ENCODE measurements around the gene MBOAT1. TPM values are rescaled to one million over a fixed set of nuclear protein-coding genes. Genes with fewer than 3 reads are reported as not detected.

Gene MBOAT1
- total RNA-seq, 1 experiment from 2014 or later: 9.9 TPM

- Mint-ChIP-seq H3K4me3 (no peak overlapping the region), H3K9me3 (no peaks in the 10 kb centered on the region), H3K4me1 (peaks cover 45 to 53% of the 10 kb centered on the region in 2 experiments), H3K36me3 (ENCODE audit: insufficient read depth in 1 of 3, low read depth in 3 of 3) (no peaks in the 10 kb centered on the region), H3K27ac (no peak overlapping the region; a peak in 1 of 7 replicates), H3K27me3 (ENCODE audit: low read depth) (peaks cover 2% of the 10 kb centered on the region; the same call in 1 of the 2 replicates)
- no peak overlapping the region for H2AFZ ChIP-seq (ENCODE audit: low read length)
- H4K91ac ChIP-seq (ENCODE audit: insufficient read length, low read depth, low read length): no peak overlapping the region
- H4K20me1 ChIP-seq (ENCODE audit: control insufficient read depth, insufficient read depth, insufficient read length): no peaks in the 10 kb centered on the region
- no peak overlapping the region for H3K9ac ChIP-seq (ENCODE audit: extremely low read depth, insufficient read length, low read length)
- no peak overlapping the region for H2BK5ac ChIP-seq (ENCODE audit: insufficient read length, low read length)
- H3K79me1 ChIP-seq (ENCODE audit: insufficient read depth, low read depth, low read length, poor library complexity, severe bottlenecking): no peaks in the 10 kb centered on the region
- H3K14ac ChIP-seq (ENCODE audit: insufficient read depth, low read length): no peak overlapping the region
- H2BK120ac ChIP-seq (ENCODE audit: low read depth, low read length, poor library complexity, severe bottlenecking): no peak overlapping the region
- H4K8ac ChIP-seq (replicated peaks; ENCODE audit: insufficient read length, low read depth, low read length): no peak overlapping the region
- peaks cover 3% of the 10 kb centered on the region; the same call in 1 of the 2 replicates for H3K79me2 ChIP-seq (ENCODE audit: insufficient read depth, low read length)
- H3K4me1 ChIP-seq (ENCODE audit: insufficient read depth, low read length): peaks cover 8% of the 10 kb centered on the region; the same call in 1 of the 2 replicates
- no peaks in the 10 kb centered on the region for H3K9me3 ChIP-seq (ENCODE audit: control insufficient read depth, low read depth, low read length)
- no peak overlapping the region for H3K56ac ChIP-seq (ENCODE audit: insufficient read length, low read depth, low read length)
- no peak overlapping the region for H3K27ac ChIP-seq (ENCODE audit: insufficient read length, low read depth, low read length)
- peaks cover 18% of the 10 kb centered on the region for H3K23me2 ChIP-seq (ENCODE audit: insufficient read length, low read depth, low read length, poor library complexity, severe bottlenecking)
- no peak overlapping the region for H3K23ac ChIP-seq (ENCODE audit: insufficient read length, low read depth, low read length)
- H3K18ac ChIP-seq (ENCODE audit: insufficient read length, low read depth, low read length): no peak overlapping the region
- no peaks in the 10 kb centered on the region for H3K27me3 ChIP-seq (ENCODE audit: insufficient read depth, low read length)
- H3T11ph ChIP-seq (ENCODE audit: low read length): no peak overlapping the region
- H3K4me2 ChIP-seq (ENCODE audit: insufficient read depth, insufficient read length, low read length): peak overlapping the region; percentile 11
- no peak overlapping the region for H2BK15ac ChIP-seq (ENCODE audit: low read depth, low read length)
- no peak overlapping the region for H2AK5ac ChIP-seq (ENCODE audit: insufficient read length, low read length)
- WGBS (ENCODE audit: extremely low coverage, insufficient read length, low lambda C conversion rate): no CpG with 5 or more reads among the region's 3 CpGs
- H4K5ac ChIP-seq (ENCODE audit: insufficient read length, low read depth, low read length): no peak overlapping the region
- no peak for DNase-seq
- no peak overlapping the region for H3K4ac ChIP-seq (ENCODE audit: low read depth, low read length)
- TF ChIP-seq CTCF (conservative IDR thresholded peaks at IDR 0.05): no peak
- no peak overlapping the region for H2BK20ac ChIP-seq (ENCODE audit: low read depth, low read length, poor library complexity, severe bottlenecking)
- H2BK12ac ChIP-seq (ENCODE audit: insufficient read length, low read depth, low read length): no peak overlapping the region
These were observed 2.1 kb downstream of the MBOAT1 start for GRCh38 chr6:20210158-20210557.
